Trophoblast cell (in vitro differentiated cells and primary cell): ENCODE measurements around the gene ZNF593.

ENCODE experiments used
- DNase-seq, 2 donors: peaks; one replicate each; pipeline ENCODE4 v3.0.0-alpha.2; 2016
- H2AFZ ChIP-seq: 2 replicates; pipeline ENCODE4 v1.6.1; 2013; ENCODE audit warnings: low read length, moderate library complexity, mild to moderate bottlenecking; ENCODE audit not compliant: insufficient read depth, poor library complexity
- H2AK5ac ChIP-seq: 2 replicates; pipeline ENCODE4 v1.6.1; 2013; ENCODE audit warnings: mild to moderate bottlenecking, low read length
- H2BK120ac ChIP-seq: 2 replicates; pipeline ENCODE4 v1.6.1; 2013; ENCODE audit warnings: low read length, mild to moderate bottlenecking, moderate library complexity; ENCODE audit not compliant: insufficient read depth, poor library complexity
- H2BK12ac ChIP-seq: 2 replicates; pipeline ENCODE4 v1.6.1; 2013; ENCODE audit warnings: mild to moderate bottlenecking, low read length, moderate library complexity
- H2BK5ac ChIP-seq: 2 replicates; pipeline ENCODE4 v1.6.1; 2013; ENCODE audit warnings: low read length, low read depth, moderate library complexity, mild to moderate bottlenecking; ENCODE audit not compliant: poor library complexity
- H3K14ac ChIP-seq: 2 replicates; pipeline ENCODE4 v1.6.1; 2013; ENCODE audit warnings: mild to moderate bottlenecking, low read length
- H3K18ac ChIP-seq: 2 replicates; pipeline ENCODE4 v1.6.1; 2013; ENCODE audit warnings: mild to moderate bottlenecking, low read length
- H3K23ac ChIP-seq: 2 replicates; pipeline ENCODE4 v1.6.1; 2013; ENCODE audit warnings: low read length
- H3K27ac ChIP-seq: 2 replicates; pipeline ENCODE4 v1.5.1; 2013; ENCODE audit warnings: low read depth, mild to moderate bottlenecking, inconsistent platforms, low read length, moderate library complexity
- H3K27me3 ChIP-seq: 2 replicates; pipeline ENCODE4 v1.6.1; 2013; ENCODE audit warnings: inconsistent platforms, mild to moderate bottlenecking, low read length, moderate library complexity; ENCODE audit not compliant: insufficient read depth
- H3K36me3 ChIP-seq, 2 experiments: 1 replicate in 1 of 2; 2 replicates in 1 of 2; pipeline ENCODE4 v1.6.1; 2013; ENCODE audit warnings: low read length in 2 of 2, mild to moderate bottlenecking in 2 of 2, moderate library complexity in 1 of 2; ENCODE audit not compliant: insufficient read depth in 2 of 2, control insufficient read depth in 1 of 2
- H3K4ac ChIP-seq: 2 replicates; pipeline ENCODE4 v1.6.1; 2013; ENCODE audit warnings: low read depth, mild to moderate bottlenecking, low read length, moderate library complexity
- H3K4me1 ChIP-seq, 2 experiments: 1 replicate in 1 of 2; 2 replicates in 1 of 2; pipeline ENCODE4 v1.6.1; 2013; ENCODE audit warnings: low read length in 2 of 2, mild to moderate bottlenecking in 2 of 2, moderate library complexity in 1 of 2; ENCODE audit not compliant: insufficient read depth in 2 of 2, control insufficient read depth in 1 of 2
- H3K4me2 ChIP-seq: 2 replicates; pipeline ENCODE4 v1.6.1; 2013; ENCODE audit warnings: inconsistent platforms, mild to moderate bottlenecking, low read length, moderate library complexity
- H3K4me3 ChIP-seq: 2 replicates; pipeline ENCODE4 v1.5.1; 2013; ENCODE audit warnings: mild to moderate bottlenecking, low read depth, low read length, inconsistent platforms
- H3K79me1 ChIP-seq: one replicate; pipeline ENCODE4 v1.6.1; 2013; ENCODE audit warnings: low read length
- H3K79me2 ChIP-seq: 2 replicates; pipeline ENCODE4 v1.6.1; 2013; ENCODE audit warnings: low read length, mild to moderate bottlenecking; ENCODE audit not compliant: control insufficient read depth, insufficient read depth, poor library complexity
- H3K9ac ChIP-seq: 2 replicates; pipeline ENCODE4 v1.6.1; 2013; ENCODE audit warnings: mild to moderate bottlenecking, low read length
- H3K9me3 ChIP-seq: 2 replicates; pipeline ENCODE4 v1.6.1; 2013; ENCODE audit warnings: low read depth, mild to moderate bottlenecking, control low read depth, inconsistent platforms, low read length; ENCODE audit not compliant: insufficient read depth
- H4K12ac ChIP-seq: 2 replicates; pipeline ENCODE4 v1.6.1; 2013; ENCODE audit warnings: low read depth, mild to moderate bottlenecking, low read length, moderate library complexity
- H4K8ac ChIP-seq: 2 replicates; pipeline ENCODE4 v1.6.1; 2013; ENCODE audit warnings: low read depth, mild to moderate bottlenecking, low read length, moderate library complexity
- H4K91ac ChIP-seq: one replicate; pipeline ENCODE4 v1.6.1; 2013; ENCODE audit warnings: low read depth, mild to moderate bottlenecking, low read length, moderate library complexity
- WGBS: extraction: QIAGEN DNeasy Blood & Tissue Kit; methylation state at CpG from one replicate; pipeline ENCODE4 v1.1.7; 2013; ENCODE audit warnings: missing lambda C conversion rate; ENCODE audit not compliant: insufficient read length, insufficient coverage; ENCODE audit errors: extremely low coverage; 5-methylcytosine and 5-hydroxymethylcytosine counted together

ZNF593 gene

DNA sequence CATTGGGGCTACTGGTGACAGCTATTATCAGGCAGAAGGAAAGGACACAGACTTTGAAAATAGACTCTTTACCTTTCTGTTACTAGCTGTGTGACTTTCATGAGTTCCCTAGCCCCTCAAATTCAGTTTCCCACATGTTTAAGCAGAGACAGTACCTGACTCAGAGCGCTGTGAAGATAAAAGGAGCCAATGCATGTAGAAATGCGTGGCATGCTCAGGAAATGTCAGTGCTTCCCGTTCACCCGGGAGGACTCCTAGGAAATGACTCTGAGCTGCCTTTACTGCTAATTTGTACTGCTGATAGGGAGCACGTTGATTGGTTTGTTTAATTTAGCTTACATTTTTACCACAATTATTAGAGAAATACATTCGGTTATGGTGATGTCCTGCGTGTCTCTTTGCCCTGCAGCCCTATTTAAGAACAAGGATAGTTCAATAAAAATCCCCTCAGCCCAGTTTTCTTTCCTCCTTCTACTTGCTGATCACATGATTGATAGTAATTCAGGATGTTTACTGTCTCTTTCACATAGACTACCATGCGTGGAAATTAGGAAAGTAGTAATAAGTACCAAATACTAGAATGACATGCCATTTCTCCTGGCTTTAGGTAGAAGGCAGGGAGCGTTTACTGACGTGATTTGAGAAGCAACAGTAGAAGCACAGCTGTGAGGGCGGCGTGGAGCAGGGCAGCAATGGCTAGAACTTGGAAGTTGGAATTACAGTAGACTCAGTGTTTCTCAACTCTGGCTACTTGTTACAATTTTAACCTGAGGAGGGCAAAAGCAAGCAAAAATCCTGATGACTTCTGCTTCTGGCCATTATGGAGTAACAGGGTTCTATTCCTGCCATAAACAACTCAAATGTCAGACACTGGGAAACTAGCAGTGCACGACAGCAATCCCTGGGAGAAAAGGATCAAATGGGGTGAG, 42.2 kb upstream of the ZNF593 start:
- H2BK5ac ChIP-seq: no peak overlapping the region
- no peaks in the 10 kb centered on the region for H3K4me1 ChIP-seq
- DNase-seq: peak; percentile 64 to 80
- no peak overlapping the region for H4K8ac ChIP-seq
- no peak overlapping the region for H3K14ac ChIP-seq
- H3K27ac ChIP-seq: no peak overlapping the region
- no peak overlapping the region for H3K18ac ChIP-seq
- H4K91ac ChIP-seq: no peak overlapping the region
- H3K9me3 ChIP-seq: no peaks in the 10 kb centered on the region
- no peak overlapping the region for H3K4ac ChIP-seq
- no peaks in the 10 kb centered on the region for H3K36me3 ChIP-seq
- no peak overlapping the region for H3K4me3 ChIP-seq
- H2AK5ac ChIP-seq: no peak overlapping the region
- WGBS: no CpG with 5 or more reads among the region's 13 CpGs
- H3K79me2 ChIP-seq: no peaks in the 10 kb centered on the region
- no peak overlapping the region for H2BK12ac ChIP-seq
- H3K23ac ChIP-seq: no peak overlapping the region
- H4K12ac ChIP-seq: no peak overlapping the region
- no peak overlapping the region for H2BK120ac ChIP-seq
- no peak overlapping the region for H3K4me2 ChIP-seq
- no peak overlapping the region for H3K9ac ChIP-seq
- no peaks in the 10 kb centered on the region for H3K27me3 ChIP-seq
- H3K79me1 ChIP-seq: no peaks in the 10 kb centered on the region
- no peak overlapping the region for H2AFZ ChIP-seq

DNA sequence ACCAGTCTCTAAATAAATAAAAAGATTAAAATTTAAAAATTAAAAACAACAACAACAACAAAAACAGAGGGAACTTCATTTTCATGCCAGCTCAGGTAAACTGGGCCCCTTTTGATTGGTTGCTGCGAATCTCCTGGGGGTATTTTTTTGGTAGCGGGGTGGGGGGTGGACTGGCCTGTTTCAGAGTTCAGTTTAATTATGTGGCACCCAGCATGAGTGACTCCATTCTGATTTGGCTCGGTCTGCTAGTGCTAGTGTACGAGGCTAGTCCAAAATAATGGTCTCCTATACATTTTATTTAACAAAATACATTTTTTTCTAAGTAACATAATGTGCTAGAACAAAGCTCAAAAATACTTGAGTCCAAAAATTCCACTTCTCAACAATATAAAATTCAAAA, 39.9 kb upstream of the ZNF593 start:
- no peaks in the 10 kb centered on the region for H3K79me1 ChIP-seq
- no peak overlapping the region for H3K18ac ChIP-seq
- H3K4ac ChIP-seq: no peak overlapping the region
- no peaks in the 10 kb centered on the region for H3K4me1 ChIP-seq
- no peak overlapping the region for H4K8ac ChIP-seq
- no peak overlapping the region for H3K4me3 ChIP-seq
- H3K27me3 ChIP-seq: no peaks in the 10 kb centered on the region
- no peak overlapping the region for H3K9ac ChIP-seq
- H2BK12ac ChIP-seq: no peak overlapping the region
- no peaks in the 10 kb centered on the region for H3K79me2 ChIP-seq
- WGBS: no CpG with 5 or more reads among the region's 4 CpGs
- H2AK5ac ChIP-seq: no peak overlapping the region
- no peaks in the 10 kb centered on the region for H3K36me3 ChIP-seq
- no peak overlapping the region for H3K27ac ChIP-seq
- H3K14ac ChIP-seq: no peak overlapping the region
- no peak for DNase-seq
- no peaks in the 10 kb centered on the region for H3K9me3 ChIP-seq
- H2BK120ac ChIP-seq: no peak overlapping the region
- H4K91ac ChIP-seq: no peak overlapping the region
- H2AFZ ChIP-seq: no peak overlapping the region
- no peak overlapping the region for H2BK5ac ChIP-seq
- H4K12ac ChIP-seq: no peak overlapping the region
- H3K23ac ChIP-seq: no peak overlapping the region
- no peak overlapping the region for H3K4me2 ChIP-seq

DNA sequence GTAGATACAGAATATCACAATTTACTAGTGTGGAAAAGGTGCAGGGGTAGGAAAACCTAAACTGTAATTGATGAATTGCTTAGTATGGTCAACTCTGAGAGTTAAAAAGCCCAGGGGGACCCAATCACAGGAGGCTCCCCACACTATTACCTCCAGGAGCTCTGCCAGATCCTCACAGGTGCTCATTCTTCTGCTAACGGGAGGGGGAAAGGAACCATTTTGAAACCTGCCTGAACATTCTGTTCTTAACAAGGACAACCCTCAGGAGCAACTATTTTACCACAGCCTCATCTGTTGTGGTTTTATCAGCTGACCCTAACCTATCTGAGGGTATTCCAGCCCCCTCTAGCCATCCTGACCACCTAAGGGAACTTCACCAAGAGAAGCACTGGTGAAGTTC, 39.0 kb upstream of the ZNF593 start:
- H3K79me1 ChIP-seq: no peaks in the 10 kb centered on the region
- no peak overlapping the region for H3K4me3 ChIP-seq
- no peak overlapping the region for H3K23ac ChIP-seq
- no peak for DNase-seq
- no peaks in the 10 kb centered on the region for H3K27me3 ChIP-seq
- no peak overlapping the region for H3K4me2 ChIP-seq
- no peak overlapping the region for H2BK120ac ChIP-seq
- no peaks in the 10 kb centered on the region for H3K36me3 ChIP-seq
- H3K9me3 ChIP-seq: no peaks in the 10 kb centered on the region
- no peak overlapping the region for H4K8ac ChIP-seq
- no peak overlapping the region for H4K12ac ChIP-seq
- no peaks in the 10 kb centered on the region for H3K79me2 ChIP-seq
- H3K9ac ChIP-seq: no peak overlapping the region
- no peak overlapping the region for H2BK5ac ChIP-seq
- no CpG with 5 or more reads among the region's 1 CpG for WGBS
- H2AK5ac ChIP-seq: no peak overlapping the region
- no peak overlapping the region for H2BK12ac ChIP-seq
- no peaks in the 10 kb centered on the region for H3K4me1 ChIP-seq
- H2AFZ ChIP-seq: no peak overlapping the region
- no peak overlapping the region for H4K91ac ChIP-seq
- no peak overlapping the region for H3K18ac ChIP-seq
- H3K27ac ChIP-seq: no peak overlapping the region
- no peak overlapping the region for H3K14ac ChIP-seq
- H3K4ac ChIP-seq: no peak overlapping the region

DNA sequence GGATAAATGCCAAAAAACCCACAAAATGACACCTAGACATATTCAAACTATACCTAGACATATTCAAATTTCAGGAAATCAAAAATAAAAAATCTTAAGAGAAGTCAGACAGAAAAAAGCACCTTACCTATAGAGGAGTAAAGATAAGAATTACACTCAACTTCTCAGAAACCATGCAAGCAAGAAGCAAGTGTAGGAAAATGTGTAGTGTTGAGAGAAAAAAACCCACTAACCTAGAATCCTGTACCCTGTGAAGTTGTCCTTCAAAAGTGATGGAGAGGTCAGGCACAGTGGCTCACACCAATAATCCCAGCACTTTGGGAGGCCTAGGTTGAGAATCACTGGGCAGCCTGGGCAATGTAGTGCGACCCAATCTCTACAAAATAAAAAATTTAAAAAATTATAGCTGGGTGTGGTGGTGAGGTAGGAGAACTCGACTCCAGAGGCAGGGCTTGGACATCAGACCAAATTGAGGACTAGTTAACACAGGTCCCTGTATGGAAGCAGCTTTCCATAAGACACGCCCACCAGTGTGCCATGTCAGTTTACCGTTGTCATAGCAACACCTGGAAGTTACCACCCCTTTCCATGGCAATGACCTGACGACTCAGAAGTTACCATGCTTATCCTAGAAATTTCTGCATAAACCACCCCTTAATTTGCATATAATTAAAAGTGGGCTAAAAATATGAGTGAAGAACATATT, 37.4 kb upstream of the ZNF593 start:
- no CpG with 5 or more reads among the region's 5 CpGs for WGBS
- no peak overlapping the region for H3K4me3 ChIP-seq
- no peak overlapping the region for H2AK5ac ChIP-seq
- no peaks in the 10 kb centered on the region for H3K36me3 ChIP-seq
- H3K79me2 ChIP-seq: no peaks in the 10 kb centered on the region
- no peak overlapping the region for H2BK5ac ChIP-seq
- no peak overlapping the region for H4K91ac ChIP-seq
- no peak overlapping the region for H3K18ac ChIP-seq
- H2BK120ac ChIP-seq: no peak overlapping the region
- no peak overlapping the region for H3K14ac ChIP-seq
- no peaks in the 10 kb centered on the region for H3K9me3 ChIP-seq
- DNase-seq: peak in 1 of 2 donors; percentile 23
- no peaks in the 10 kb centered on the region for H3K79me1 ChIP-seq
- H3K4me2 ChIP-seq: no peak overlapping the region
- no peak overlapping the region for H3K9ac ChIP-seq
- no peak overlapping the region for H4K8ac ChIP-seq
- H3K4ac ChIP-seq: no peak overlapping the region
- H2AFZ ChIP-seq: no peak overlapping the region
- no peak overlapping the region for H2BK12ac ChIP-seq
- no peak overlapping the region for H3K27ac ChIP-seq
- no peak overlapping the region for H4K12ac ChIP-seq
- no peaks in the 10 kb centered on the region for H3K27me3 ChIP-seq
- H3K23ac ChIP-seq: no peak overlapping the region
- no peaks in the 10 kb centered on the region for H3K4me1 ChIP-seq
